ENCODE measurements around the gene ITGAL. TPM values are rescaled to one million over a fixed set of nuclear protein-coding genes. Genes with fewer than 3 reads are reported as not detected.

Gene ITGAL
- total RNA-seq, 2 experiments from 2014 or later: 40.2 to 140 TPM

GRCh38 chr16:30523768-30524574 is 51.4 kb downstream of the ITGAL start:
- Histone ChIP-seq H3K27ac (ENCODE audit: low read depth, low read length, poor library complexity, severe bottlenecking) (no peak overlapping the region), H4K20me1 (ENCODE audit: insufficient read depth, low read length) (no peaks in the 10 kb centered on the region), H3K36me3 (ENCODE audit: insufficient read depth, low read length) (peaks cover 35% of the 10 kb centered on the region; the same call in 1 of the 2 replicates), H3K4me2 (ENCODE audit: low read length) (no peak overlapping the region), H2AFZ (ENCODE audit: low read length) (no peak overlapping the region), H3K4me3 (ENCODE audit: low read depth, low read length, poor library complexity, severe bottlenecking) (no peak overlapping the region), H3K9me2 (ENCODE audit: insufficient read depth, low read length) (no peaks in the 10 kb centered on the region), H3K9me3 (ENCODE audit: low read length) (no peaks in the 10 kb centered on the region), H3K4me1 (ENCODE audit: insufficient read depth, low read length, poor library complexity, severe bottlenecking) (peaks cover 22% of the 10 kb centered on the region), H3K79me2 (ENCODE audit: insufficient read depth, low read depth, low read length) (no peaks in the 10 kb centered on the region)
- ChIA-PET POLR2A (no interaction called here), CTCF (ENCODE audit: unreplicated experiment) (interaction anchor here (1.4 kb wide), 1 partner anchor 94 kb away, joined by 7 read pairs; the partner anchor contains the start of gene DCTPP1)
- no peak for DNase-seq (ENCODE audit: low spot score)
- BruUV-seq (replicated peaks): no TSS peak
- TF ChIP-seq, protein P1, sequence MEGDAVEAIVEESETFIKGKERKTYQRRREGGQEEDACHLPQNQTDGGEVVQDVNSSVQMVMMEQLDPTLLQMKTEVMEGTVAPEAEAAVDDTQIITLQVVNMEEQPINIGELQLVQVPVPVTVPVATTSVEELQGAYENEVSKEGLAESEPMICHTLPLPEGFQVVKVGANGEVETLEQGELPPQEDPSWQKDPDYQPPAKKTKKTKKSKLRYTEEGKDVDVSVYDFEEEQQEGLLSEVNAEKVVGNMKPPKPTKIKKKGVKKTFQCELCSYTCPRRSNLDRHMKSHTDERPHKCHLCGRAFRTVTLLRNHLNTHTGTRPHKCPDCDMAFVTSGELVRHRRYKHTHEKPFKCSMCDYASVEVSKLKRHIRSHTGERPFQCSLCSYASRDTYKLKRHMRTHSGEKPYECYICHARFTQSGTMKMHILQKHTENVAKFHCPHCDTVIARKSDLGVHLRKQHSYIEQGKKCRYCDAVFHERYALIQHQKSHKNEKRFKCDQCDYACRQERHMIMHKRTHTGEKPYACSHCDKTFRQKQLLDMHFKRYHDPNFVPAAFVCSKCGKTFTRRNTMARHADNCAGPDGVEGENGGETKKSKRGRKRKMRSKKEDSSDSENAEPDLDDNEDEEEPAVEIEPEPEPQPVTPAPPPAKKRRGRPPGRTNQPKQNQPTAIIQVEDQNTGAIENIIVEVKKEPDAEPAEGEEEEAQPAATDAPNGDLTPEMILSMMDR (conservative IDR thresholded peaks at IDR 0.05; ENCODE audit: low read length): no peak
- intact Hi-C loops (cut with micrococcal nuclease; ENCODE audit: unreplicated experiment): no loop called here

DNA sequence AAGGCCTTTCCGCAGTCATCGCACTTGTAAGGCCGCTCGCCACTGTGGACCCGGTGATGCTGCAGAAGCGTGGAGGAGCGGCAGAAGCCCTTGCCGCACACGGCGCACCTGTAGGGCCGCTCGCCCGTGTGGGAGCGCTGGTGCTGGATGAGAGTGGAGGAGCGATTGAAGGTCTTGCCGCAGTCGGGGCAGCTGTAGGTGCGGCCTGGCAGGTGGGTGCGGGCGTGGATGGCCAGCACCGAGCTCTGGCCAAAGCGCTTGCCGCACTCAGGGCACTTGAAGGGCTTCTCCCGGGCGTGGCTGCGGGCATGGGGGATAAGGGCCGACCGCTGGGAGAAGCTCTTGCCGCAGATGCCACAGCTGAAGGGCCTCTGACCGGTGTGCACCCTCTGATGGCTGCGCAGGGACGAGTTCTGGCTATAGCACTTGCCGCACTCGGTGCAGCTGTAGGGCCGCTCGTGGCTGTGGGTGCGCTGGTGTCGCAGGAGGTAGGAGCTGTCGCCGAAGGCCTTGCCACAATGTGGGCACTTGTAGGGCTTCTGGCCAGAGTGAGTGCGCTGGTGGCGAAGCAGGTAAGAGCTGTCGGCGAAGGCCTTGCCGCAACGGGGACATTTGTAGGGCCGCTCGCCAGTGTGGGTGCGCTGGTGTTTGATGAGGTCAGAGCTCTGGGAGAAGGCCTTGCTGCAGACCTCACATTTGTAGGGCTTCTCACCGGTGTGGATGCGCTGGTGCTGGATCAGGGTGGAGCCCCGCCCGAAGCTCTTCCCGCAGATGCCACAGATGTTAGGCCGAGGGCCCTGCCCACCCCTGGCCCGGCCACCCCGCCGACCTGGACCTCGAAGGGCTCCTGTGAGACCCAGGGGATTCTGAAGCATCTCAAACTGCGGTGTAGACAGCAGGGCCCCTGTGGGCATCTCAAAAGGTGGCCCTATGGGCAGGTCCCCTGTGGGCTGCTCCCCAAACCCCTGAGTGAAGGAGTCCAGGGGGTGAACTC is 52.3 kb downstream of the ITGAL start:
- ChIA-PET POLR2A (interaction anchor here (0.5 to 0.7 kb wide), 3 partner anchors 17 to 86 kb away, joined by 3 to 4 read pairs (median 4); no protein-coding TSS in a partner anchor), CTCF (ENCODE audit: unreplicated experiment) (interaction anchor here (1.1 to 1.4 kb wide), 2 partner anchors 68 to 95 kb away, joined by 4 to 7 read pairs; partner anchors contain the start of gene DCTPP1)
- intact Hi-C loops (cut with micrococcal nuclease; ENCODE audit: unreplicated experiment): loop anchor here (5.0 kb wide), 1 partner anchor 72 kb away; no protein-coding TSS in a partner anchor
- no peak for TF ChIP-seq EZH2phosphoT487 (IDR thresholded peaks at IDR 0.05; ENCODE audit: borderline replicate concordance, low read depth, low read length)
- TF ChIP-seq, protein P1 (conservative IDR thresholded peaks at IDR 0.05; ENCODE audit: low read length): no peak
- H3K9me2 ChIP-seq (ENCODE audit: insufficient read depth, low read length): no peaks in the 10 kb centered on the region
- no peaks in the 10 kb centered on the region for H3K79me2 ChIP-seq (ENCODE audit: insufficient read depth, low read depth, low read length)
- no peaks in the 10 kb centered on the region for H4K20me1 ChIP-seq (ENCODE audit: insufficient read depth, low read length)
- no peak overlapping the region for H3K27ac ChIP-seq (ENCODE audit: low read depth, low read length, poor library complexity, severe bottlenecking)
- peaks cover 26% of the 10 kb centered on the region; the same call in 1 of the 2 replicates for H3K36me3 ChIP-seq (ENCODE audit: insufficient read depth, low read length)
- BruUV-seq (replicated peaks): no TSS peak
- H3K4me3 ChIP-seq (ENCODE audit: low read depth, low read length, poor library complexity, severe bottlenecking): no peak overlapping the region
- no peak for DNase-seq (ENCODE audit: low spot score)
- no peaks in the 10 kb centered on the region for H3K9me3 ChIP-seq (ENCODE audit: low read length)
- H3K4me2 ChIP-seq (ENCODE audit: low read length): no peak overlapping the region
- H2AFZ ChIP-seq (ENCODE audit: low read length): no peak overlapping the region
- H3K4me1 ChIP-seq (ENCODE audit: insufficient read depth, low read length, poor library complexity, severe bottlenecking): peaks cover 27% of the 10 kb centered on the region

Data from OCI-LY7 (cell line).